K562 (cell line): ENCODE measurements around the gene ABCC1. TPM values are rescaled to one million over a fixed set of nuclear protein-coding genes. Genes with fewer than 3 reads are reported as not detected.

Source experiments
- ATAC-seq: fragments of 200-7000 bp; cut with Tn5 transposase; 3 replicates; pipeline ENCODE4 v1.9.1; 2020; ENCODE audit warnings: moderate library complexity
- BruUV-seq: library from RNA; stranded (reverse); fragments of 400-500 nt; replicated peaks from 2 replicates; lab custom pipeline; 2021; lab: Mats Ljungman, UMichigan
- CTCF ChIA-PET: fragments of 300-600 bp; formaldehyde crosslinking; extraction: SDS; loops from one replicate; lab custom pipeline; 2021; ENCODE audit warnings: low intra/inter-chr PET ratio; lab: Yijun Ruan, JAX
- POLR2A ChIA-PET: fragments of 300-600, 350-650 bp; sonication (Branson Sonifier 250); formaldehyde crosslinking; extraction: SDS; loops from one replicate; lab custom pipeline; 2021; ENCODE audit warnings: antibody characterized with exemption, inconsistent platforms; lab: Yijun Ruan, JAX
- DNase-seq, 4 experiments: peaks; one replicate each; pipeline versions ENCODE4 v3.0.0 to v3.0.0-alpha.2; 2011 to 2018; ENCODE audit warnings: low spot score in 3 of 4, mixed read lengths in 3 of 4; ENCODE audit errors: extremely low read depth in 1 of 4
- FAIRE-seq: peaks from 2 replicates; lab custom pipeline; 2011; peaks lifted over from hg19 to GRCh38; lab: Jason Lieb, UNC
- H2AFZ ChIP-seq: 2 replicates; pipeline ENCODE4 v1.6.0; 2011; ENCODE audit warnings: low read depth, low read length, control low read depth, inconsistent platforms
- H3K27ac ChIP-seq: fragments of 200-600 bp; 3 replicates; pipeline ENCODE4 v1.8.0; 2011; ENCODE audit warnings: low read depth, mild to moderate bottlenecking, control low read depth, inconsistent platforms, low read length, moderate library complexity, mixed read lengths; ENCODE audit errors: extremely low read depth
- H3K27me3 ChIP-seq, 2 experiments: fragments of 300-600 bp in 1 of 2; 2 replicates in 1 of 2; 3 replicates in 1 of 2; pipeline versions ENCODE4 v1.6.0 to v1.8.0; 2011; ENCODE audit warnings: inconsistent platforms in 2 of 2, low read length in 2 of 2, mild to moderate bottlenecking in 1 of 2, mixed read lengths in 1 of 2, moderate library complexity in 1 of 2; ENCODE audit not compliant: control insufficient read depth in 2 of 2, insufficient read depth in 2 of 2
- H3K36me3 ChIP-seq: fragments of 300-600 bp; 3 replicates; pipeline ENCODE4 v1.8.0; 2011; ENCODE audit warnings: mild to moderate bottlenecking, low read length, inconsistent platforms; ENCODE audit not compliant: control insufficient read depth, insufficient read depth
- H3K4me1 ChIP-seq, 2 experiments: fragments of 200-600 bp in 1 of 2; replicated peaks in 1 of 2; 2 replicates in 1 of 2; 3 replicates in 1 of 2; pipeline versions ENCODE4 v1.5.1 to v1.8.0; 2011; ENCODE audit warnings: inconsistent platforms in 2 of 2, low read length in 2 of 2, mild to moderate bottlenecking in 1 of 2, mixed read lengths in 1 of 2, moderate library complexity in 1 of 2; ENCODE audit not compliant: control insufficient read depth in 2 of 2, insufficient read depth in 2 of 2
- H3K4me2 ChIP-seq: 2 replicates; pipeline ENCODE4 v1.6.1; 2011; ENCODE audit warnings: low read length, control low read depth, inconsistent platforms, mixed read lengths; ENCODE audit not compliant: insufficient read depth
- H3K4me3 ChIP-seq: fragments of 200-600 bp; sonication (generic), shearing (Covaris generic); 2 replicates; pipeline ENCODE4 v1.5.1; 2016; ENCODE audit warnings: control low read depth, inconsistent platforms
- H3K79me2 ChIP-seq: fragments of 200-600 bp; 3 replicates; pipeline ENCODE4 v1.8.0; 2011; ENCODE audit warnings: low read length, inconsistent platforms; ENCODE audit not compliant: control insufficient read depth, insufficient read depth
- H3K9ac ChIP-seq, 2 experiments: 2 replicates each; pipeline versions ENCODE4 v1.6.0 to v1.6.1; 2011; ENCODE audit warnings: low read depth in 2 of 2, low read length in 2 of 2, control low read depth in 1 of 2, inconsistent platforms in 1 of 2, mild to moderate bottlenecking in 1 of 2, mixed read lengths in 1 of 2; ENCODE audit not compliant: insufficient read depth in 1 of 2
- H3K9me1 ChIP-seq: one replicate; pipeline ENCODE4 v1.6.0; 2011; ENCODE audit warnings: inconsistent platforms, mild to moderate bottlenecking, low read length, moderate library complexity; ENCODE audit not compliant: control insufficient read depth, insufficient read depth
- H3K9me3 ChIP-seq: replicated peaks from 2 replicates; pipeline ENCODE4 v1.5.1; 2011; ENCODE audit warnings: low read depth, low read length, inconsistent platforms; ENCODE audit not compliant: control insufficient read depth, insufficient read depth
- H4K20me1 ChIP-seq: replicated peaks from 2 replicates; pipeline ENCODE4 v1.6.1; 2011; ENCODE audit warnings: low read length, inconsistent platforms, mixed read lengths; ENCODE audit not compliant: control insufficient read depth, insufficient read depth
- ARNT ChIP-seq, 2 experiments: fragments of 450-650 bp; IDR thresholded peaks; 2 replicates each; pipeline ENCODE4 v1.6.1; 2016; ENCODE audit warnings: mild to moderate bottlenecking in 1 of 2
- CREBBP ChIP-seq: IDR thresholded peaks from one replicate; pipeline ENCODE4 v1.6.1; 2012; ENCODE audit warnings: low read depth, mild to moderate bottlenecking, control low read depth, inconsistent platforms, low read length
- TOE1 ChIP-seq, 2 experiments: fragments of 450-650 bp in 1 of 2; sonication (generic) in 1 of 2; formaldehyde crosslinking in 1 of 2; IDR thresholded peaks; 2 replicates each; pipeline versions ENCODE4 v1.7.1 to v1.8.0; 2016 to 2022; ENCODE audit warnings: borderline replicate concordance in 2 of 2, mild to moderate bottlenecking in 2 of 2, antibody characterized with exemption in 1 of 2, inconsistent platforms in 1 of 2, low read depth in 1 of 2, missing genetic modification reagents in 1 of 2, moderate library complexity in 1 of 2
- ZNF384 ChIP-seq: IDR thresholded peaks from 2 replicates; pipeline ENCODE4 v1.6.1; 2012; ENCODE audit warnings: low read depth, low read length, improper control_type of control experiment
- ZNF561 ChIP-seq: fragments of 450-650 bp; formaldehyde crosslinking; conservative IDR thresholded peaks from 2 replicates; pipeline ENCODE4 v1.4.0; 2020; ENCODE audit warnings: mild to moderate bottlenecking, moderate library complexity
- WGBS: fragments of 100-300 bp; shearing (Covaris generic); methylation state at CpG from one replicate; pipeline ENCODE4 v1.1.6; 2016; ENCODE audit warnings: low coverage, mixed read lengths; ENCODE audit not compliant: insufficient coverage; ENCODE audit errors: missing lambda C conversion rate; 5-methylcytosine and 5-hydroxymethylcytosine counted together
- in situ Hi-C: fragments of 300-500 bp; cut with MboI; formaldehyde crosslinking; loops from 4 replicates; pipeline ENCODE4 v1.15.0; 2018; ENCODE audit warnings: inconsistent platforms, mixed read lengths
- intact Hi-C: fragments of 100-400 bp; cut with micrococcal nuclease; formaldehyde crosslinking; loops from 2 replicates; pipeline ENCODE4 v1.14.2; 2022
- polyA plus RNA-seq, 8 experiments: library from polyadenylated mRNA; depleted of rRNA in 4 of 8; stranded (reverse) in 5 of 8; unstranded in 3 of 8; fragments of >200 nt; fragmentation: Nextera tagmentation in 2 of 8; fragmentation: Illumina TruSeq in 1 of 8; extraction: Ambion mirVana in 2 of 8; extraction: Trizol in 1 of 8; gene quantifications; 2 replicates each; pipeline versions ENCODE4 v1.2.1 to v1.2.3, GENCODE V29; 2011 to 2014; ENCODE audit warnings: inconsistent platforms in 1 of 8, missing spikeins in 1 of 8
- total RNA-seq, 7 experiments: library from RNA; depleted of rRNA in 6 of 7; stranded (reverse); fragments of >200 nt in 6 of 7; fragmentation: Illumina TruSeq in 2 of 7; extraction: Trizol in 2 of 7; gene quantifications; 2 replicates each; pipeline versions ENCODE4 v1.2.1 to v1.2.3, GENCODE V29; 2011 to 2021; ENCODE audit warnings: low replicate concordance in 1 of 7
- TF ChIP-seq, protein P1 (sequence below): fragments of 450-650 bp; formaldehyde crosslinking; IDR thresholded peaks from 2 replicates; pipeline ENCODE4 v1.4.0; 2022; ENCODE audit warnings: mild to moderate bottlenecking, moderate library complexity
- TF ChIP-seq, protein P2 (sequence below): fragments of 250-450 bp; sonication (Bioruptor Pico); IDR thresholded peaks from 2 replicates; pipeline ENCODE4 v1.4.0; 2020; ENCODE audit warnings: mild to moderate bottlenecking, moderate library complexity
- TF ChIP-seq, protein P3 (sequence below): fragments of 150-350 bp; conservative IDR thresholded peaks from 2 replicates; pipeline ENCODE4 v1.6.1; 2014; ENCODE audit warnings: low read length

ABCC1 gene
- total and polyA plus RNA-seq, 9 of the 15 experiments (the other 6 are each of a cell fraction or from before 2014, with no cell fraction given): 3.9 to 41.6 (median 10.0) TPM

DNA sequence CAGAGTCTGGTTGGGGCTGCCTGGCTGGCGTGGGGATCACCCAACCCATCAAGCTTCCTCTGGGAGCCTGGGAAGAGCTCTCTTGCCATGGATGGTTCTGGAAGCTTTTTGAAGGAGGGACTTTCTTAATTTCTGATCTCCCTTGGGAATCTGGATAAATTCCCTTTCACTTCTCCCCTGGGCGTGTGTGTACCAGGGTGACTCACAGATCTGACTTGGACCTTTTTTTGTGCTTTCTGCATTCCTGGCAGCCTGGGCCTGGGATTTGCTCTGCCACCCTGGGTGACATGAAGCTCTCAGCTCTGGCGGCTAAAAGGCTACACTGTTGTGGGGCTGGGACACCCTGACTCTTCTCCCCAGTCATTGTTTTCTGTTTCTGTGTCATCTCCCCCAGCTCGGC is 70.1 kb downstream of the ABCC1 start:
- no peak overlapping the region for H3K4me3 ChIP-seq

More for the DNA sequence above, 70.1 kb downstream of the ABCC1 start:
- Histone ChIP-seq H4K20me1 (no peaks in the 10 kb centered on the region), H3K4me2 (no peak overlapping the region), H3K9me1 (no peaks in the 10 kb centered on the region), H3K9me3 (no peaks in the 10 kb centered on the region), H3K9ac (no peak overlapping the region), H3K79me2 (peaks cover 6% of the 10 kb centered on the region), H3K4me1 (peaks cover 31 to 40% of the 10 kb centered on the region in 2 experiments), H2AFZ (no peak overlapping the region), H3K36me3 (peaks cover 67% of the 10 kb centered on the region; the same call in 2 of the 3 replicates), H3K27me3 (no peaks in the 10 kb centered on the region), H3K27ac (no peak overlapping the region)
- BruUV-seq: no TSS peak
- DNase-seq (no peak), FAIRE-seq (no peak), ATAC-seq (no peak)
- intact Hi-C loops (no loop called here), in situ Hi-C loops (no loop called here)
- TF ChIP-seq, protein P1, sequence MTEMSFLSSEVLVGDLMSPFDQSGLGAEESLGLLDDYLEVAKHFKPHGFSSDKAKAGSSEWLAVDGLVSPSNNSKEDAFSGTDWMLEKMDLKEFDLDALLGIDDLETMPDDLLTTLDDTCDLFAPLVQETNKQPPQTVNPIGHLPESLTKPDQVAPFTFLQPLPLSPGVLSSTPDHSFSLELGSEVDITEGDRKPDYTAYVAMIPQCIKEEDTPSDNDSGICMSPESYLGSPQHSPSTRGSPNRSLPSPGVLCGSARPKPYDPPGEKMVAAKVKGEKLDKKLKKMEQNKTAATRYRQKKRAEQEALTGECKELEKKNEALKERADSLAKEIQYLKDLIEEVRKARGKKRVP: no peak
- TF ChIP-seq, protein P2, sequence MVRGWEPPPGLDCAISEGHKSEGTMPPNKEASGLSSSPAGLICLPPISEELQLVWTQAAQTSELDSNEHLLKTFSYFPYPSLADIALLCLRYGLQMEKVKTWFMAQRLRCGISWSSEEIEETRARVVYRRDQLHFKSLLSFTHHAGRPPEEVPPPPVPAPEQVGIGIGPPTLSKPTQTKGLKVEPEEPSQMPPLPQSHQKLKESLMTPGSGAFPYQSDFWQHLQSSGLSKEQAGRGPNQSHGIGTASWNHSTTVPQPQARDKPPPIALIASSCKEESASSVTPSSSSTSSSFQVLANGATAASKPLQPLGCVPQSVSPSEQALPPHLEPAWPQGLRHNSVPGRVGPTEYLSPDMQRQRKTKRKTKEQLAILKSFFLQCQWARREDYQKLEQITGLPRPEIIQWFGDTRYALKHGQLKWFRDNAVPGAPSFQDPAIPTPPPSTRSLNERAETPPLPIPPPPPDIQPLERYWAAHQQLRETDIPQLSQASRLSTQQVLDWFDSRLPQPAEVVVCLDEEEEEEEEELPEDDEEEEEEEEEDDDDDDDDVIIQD (CRISPR knock-in tag): no peak
- TF ChIP-seq, protein P3, sequence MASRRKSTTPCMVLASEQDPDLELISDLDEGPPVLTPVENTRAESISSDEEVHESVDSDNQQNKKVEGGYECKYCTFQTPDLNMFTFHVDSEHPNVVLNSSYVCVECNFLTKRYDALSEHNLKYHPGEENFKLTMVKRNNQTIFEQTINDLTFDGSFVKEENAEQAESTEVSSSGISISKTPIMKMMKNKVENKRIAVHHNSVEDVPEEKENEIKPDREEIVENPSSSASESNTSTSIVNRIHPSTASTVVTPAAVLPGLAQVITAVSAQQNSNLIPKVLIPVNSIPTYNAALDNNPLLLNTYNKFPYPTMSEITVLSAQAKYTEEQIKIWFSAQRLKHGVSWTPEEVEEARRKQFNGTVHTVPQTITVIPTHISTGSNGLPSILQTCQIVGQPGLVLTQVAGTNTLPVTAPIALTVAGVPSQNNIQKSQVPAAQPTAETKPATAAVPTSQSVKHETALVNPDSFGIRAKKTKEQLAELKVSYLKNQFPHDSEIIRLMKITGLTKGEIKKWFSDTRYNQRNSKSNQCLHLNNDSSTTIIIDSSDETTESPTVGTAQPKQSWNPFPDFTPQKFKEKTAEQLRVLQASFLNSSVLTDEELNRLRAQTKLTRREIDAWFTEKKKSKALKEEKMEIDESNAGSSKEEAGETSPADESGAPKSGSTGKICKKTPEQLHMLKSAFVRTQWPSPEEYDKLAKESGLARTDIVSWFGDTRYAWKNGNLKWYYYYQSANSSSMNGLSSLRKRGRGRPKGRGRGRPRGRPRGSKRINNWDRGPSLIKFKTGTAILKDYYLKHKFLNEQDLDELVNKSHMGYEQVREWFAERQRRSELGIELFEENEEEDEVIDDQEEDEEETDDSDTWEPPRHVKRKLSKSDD: no peak
- TF ChIP-seq ZNF384 (no peak), ARNT (IDR thresholded peaks at IDR 0.05) (no peak), CREBBP (no peak), ZNF561 (CRISPR knock-in tag) (no peak), TOE1 (IDR thresholded peaks at IDR 0.05; ENCODE audit: borderline replicate concordance) (no peak), TOE1 (CRISPR knock-in tag; IDR thresholded peaks at IDR 0.05; ENCODE audit: borderline replicate concordance, low read depth) (no peak)
- ChIA-PET CTCF (no interaction called here), POLR2A (no interaction called here)
- WGBS: 100% methylated on average over 3 of the region's 4 CpGs
